Calu3 (cell line): Measurements from ENCODE around the gene FBXO46. TPM values are rescaled to one million over a fixed set of nuclear protein-coding genes. Genes with fewer than 3 reads are reported as not detected.

Experiments used
- BruUV-seq: library from RNA; stranded (reverse); fragments of 400-500 nt; replicated peaks from 2 replicates; lab custom pipeline; 2021; lab: Mats Ljungman, UMichigan
- CTCF ChIA-PET: fragments of 300-600 bp; sonication (Branson Sonifier 250); formaldehyde crosslinking; loops from one replicate; lab custom pipeline; 2022; ENCODE audit warnings: antibody characterized with exemption; lab: Charles Lee
- DNase-seq: peaks from one replicate; pipeline ENCODE4 v3.0.0; 2022
- H3K27ac Mint-ChIP-seq: one replicate; pipeline ENCODE4 v1.8.0; 2022; ENCODE audit warnings: mixed read lengths; ENCODE audit not compliant: unreplicated experiment
- H3K27me3 Mint-ChIP-seq: one replicate; pipeline ENCODE4 v1.8.0; 2022; ENCODE audit warnings: mixed read lengths; ENCODE audit not compliant: unreplicated experiment
- H3K36me3 Mint-ChIP-seq: one replicate; pipeline ENCODE4 v1.8.0; 2022; ENCODE audit warnings: mild to moderate bottlenecking, moderate library complexity, mixed read lengths; ENCODE audit not compliant: insufficient read depth, unreplicated experiment
- H3K4me1 Mint-ChIP-seq: one replicate; pipeline ENCODE4 v1.8.0; 2022; ENCODE audit warnings: mild to moderate bottlenecking, low read depth, mixed read lengths; ENCODE audit not compliant: unreplicated experiment
- H3K4me3 Mint-ChIP-seq: one replicate; pipeline ENCODE4 v1.8.0; 2022; ENCODE audit warnings: mild to moderate bottlenecking, low read depth, moderate library complexity, mixed read lengths; ENCODE audit not compliant: unreplicated experiment
- H3K9me3 Mint-ChIP-seq: one replicate; pipeline ENCODE4 v1.8.0; 2022; ENCODE audit warnings: low read depth, mixed read lengths; ENCODE audit not compliant: unreplicated experiment
- intact Hi-C: fragments of 100-400 bp; cut with micrococcal nuclease; formaldehyde crosslinking; loops from one replicate; pipeline ENCODE4 v1.10.0; 2022; ENCODE audit not compliant: unreplicated experiment
- total RNA-seq: library from RNA; stranded (reverse); gene quantifications from 2 replicates; pipeline ENCODE4 v1.2.3, GENCODE V29; 2022
- TF ChIP-seq, protein P1 (sequence below): fragments of 200-600 bp; IDR thresholded peaks from one replicate; pipeline ENCODE4 v1.8.0; 2022; ENCODE audit warnings: antibody characterized with exemption; ENCODE audit not compliant: unreplicated experiment

FBXO46 gene
- total RNA-seq, 1 experiment from 2014 or later, result 53.6 TPM

- no peak for DNase-seq
- no peak overlapping the region for H3K4me3 Mint-ChIP-seq
- TF ChIP-seq, protein P1, sequence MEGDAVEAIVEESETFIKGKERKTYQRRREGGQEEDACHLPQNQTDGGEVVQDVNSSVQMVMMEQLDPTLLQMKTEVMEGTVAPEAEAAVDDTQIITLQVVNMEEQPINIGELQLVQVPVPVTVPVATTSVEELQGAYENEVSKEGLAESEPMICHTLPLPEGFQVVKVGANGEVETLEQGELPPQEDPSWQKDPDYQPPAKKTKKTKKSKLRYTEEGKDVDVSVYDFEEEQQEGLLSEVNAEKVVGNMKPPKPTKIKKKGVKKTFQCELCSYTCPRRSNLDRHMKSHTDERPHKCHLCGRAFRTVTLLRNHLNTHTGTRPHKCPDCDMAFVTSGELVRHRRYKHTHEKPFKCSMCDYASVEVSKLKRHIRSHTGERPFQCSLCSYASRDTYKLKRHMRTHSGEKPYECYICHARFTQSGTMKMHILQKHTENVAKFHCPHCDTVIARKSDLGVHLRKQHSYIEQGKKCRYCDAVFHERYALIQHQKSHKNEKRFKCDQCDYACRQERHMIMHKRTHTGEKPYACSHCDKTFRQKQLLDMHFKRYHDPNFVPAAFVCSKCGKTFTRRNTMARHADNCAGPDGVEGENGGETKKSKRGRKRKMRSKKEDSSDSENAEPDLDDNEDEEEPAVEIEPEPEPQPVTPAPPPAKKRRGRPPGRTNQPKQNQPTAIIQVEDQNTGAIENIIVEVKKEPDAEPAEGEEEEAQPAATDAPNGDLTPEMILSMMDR, result no peak
- CTCF ChIA-PET, result no interaction called here
- no TSS peak for BruUV-seq
- no peak overlapping the region for H3K27ac Mint-ChIP-seq
- H3K9me3 Mint-ChIP-seq, result no peaks in the 10 kb centered on the region
- no peaks in the 10 kb centered on the region for H3K4me1 Mint-ChIP-seq
- H3K36me3 Mint-ChIP-seq, result no peaks in the 10 kb centered on the region
- H3K27me3 Mint-ChIP-seq, result peaks cover 56% of the 10 kb centered on the region
- intact Hi-C loops, result no loop called here
These were observed 14.9 kb upstream of the FBXO46 start for GRCh38 chr19:45745606-45746005.

- Mint-ChIP-seq H3K4me3 (no peak overlapping the region), H3K27ac (no peak overlapping the region), H3K4me1 (no peaks in the 10 kb centered on the region), H3K36me3 (no peaks in the 10 kb centered on the region), H3K27me3 (peaks cover 53% of the 10 kb centered on the region), H3K9me3 (no peaks in the 10 kb centered on the region)
- CTCF ChIA-PET, result interaction anchor here (1.5 kb wide), 1 partner anchor 11 kb away, joined by 3 read pairs; no protein-coding TSS in a partner anchor
- intact Hi-C loops, result no loop called here
- TF ChIP-seq, protein P1, result no peak
- no peak for DNase-seq
- no TSS peak for BruUV-seq
These were observed 12.3 kb upstream of the FBXO46 start for GRCh38 chr19:45742969-45743368.

DNA sequence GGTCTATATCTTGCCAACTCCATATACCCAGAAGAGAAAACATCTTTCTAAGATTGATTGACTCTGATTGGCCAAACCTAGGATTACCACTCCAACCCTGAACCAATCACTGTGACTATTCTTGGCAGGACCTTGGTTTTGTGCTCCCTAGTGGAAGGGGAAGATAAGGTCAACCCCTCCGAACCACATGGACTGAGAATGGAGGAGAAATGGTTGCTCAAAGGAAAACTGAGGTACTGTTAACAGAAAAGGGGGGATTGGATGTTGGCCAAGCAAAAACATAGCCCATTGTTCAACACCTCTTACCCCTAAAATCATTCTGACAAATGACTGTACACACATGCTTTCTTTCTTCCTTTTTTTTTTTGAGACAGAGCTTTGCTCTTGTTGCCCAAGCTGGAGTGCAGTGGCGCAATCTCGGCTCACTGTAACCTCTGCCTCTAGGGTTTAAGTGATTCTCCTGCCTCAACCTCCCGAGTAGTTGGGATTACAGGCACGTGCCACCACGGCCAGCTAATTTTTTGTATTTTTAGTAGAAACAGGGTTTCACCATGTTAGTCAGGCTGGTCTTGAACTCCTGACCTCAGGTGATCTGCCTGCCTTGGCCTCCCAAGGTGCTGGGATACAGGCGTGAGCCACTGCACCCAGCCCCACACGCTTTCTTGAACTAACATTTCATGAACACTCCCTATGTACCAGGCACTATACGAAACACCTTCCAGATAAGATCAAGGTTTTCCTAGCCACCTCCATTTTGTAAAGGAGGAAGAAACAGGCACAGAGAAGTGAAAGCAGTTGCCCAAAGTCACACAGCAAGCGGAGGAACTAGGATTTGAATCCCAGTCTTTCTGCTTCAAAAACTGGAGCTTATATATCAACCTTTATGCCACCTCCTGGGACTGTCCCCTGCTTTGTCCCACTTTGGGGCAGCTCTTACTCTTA, 9.1 kb upstream of the FBXO46 start:
- no peak overlapping the region for H3K4me3 Mint-ChIP-seq
- H3K9me3 Mint-ChIP-seq, result no peaks in the 10 kb centered on the region
- TF ChIP-seq, protein P1, result no peak
- intact Hi-C loops, result no loop called here
- H3K4me1 Mint-ChIP-seq, result no peaks in the 10 kb centered on the region
- peaks cover 21% of the 10 kb centered on the region for H3K27me3 Mint-ChIP-seq
- H3K27ac Mint-ChIP-seq, result no peak overlapping the region
- no TSS peak for BruUV-seq
- peaks cover 5% of the 10 kb centered on the region for H3K36me3 Mint-ChIP-seq
- DNase-seq, result no peak
- CTCF ChIA-PET, result no interaction called here

DNA sequence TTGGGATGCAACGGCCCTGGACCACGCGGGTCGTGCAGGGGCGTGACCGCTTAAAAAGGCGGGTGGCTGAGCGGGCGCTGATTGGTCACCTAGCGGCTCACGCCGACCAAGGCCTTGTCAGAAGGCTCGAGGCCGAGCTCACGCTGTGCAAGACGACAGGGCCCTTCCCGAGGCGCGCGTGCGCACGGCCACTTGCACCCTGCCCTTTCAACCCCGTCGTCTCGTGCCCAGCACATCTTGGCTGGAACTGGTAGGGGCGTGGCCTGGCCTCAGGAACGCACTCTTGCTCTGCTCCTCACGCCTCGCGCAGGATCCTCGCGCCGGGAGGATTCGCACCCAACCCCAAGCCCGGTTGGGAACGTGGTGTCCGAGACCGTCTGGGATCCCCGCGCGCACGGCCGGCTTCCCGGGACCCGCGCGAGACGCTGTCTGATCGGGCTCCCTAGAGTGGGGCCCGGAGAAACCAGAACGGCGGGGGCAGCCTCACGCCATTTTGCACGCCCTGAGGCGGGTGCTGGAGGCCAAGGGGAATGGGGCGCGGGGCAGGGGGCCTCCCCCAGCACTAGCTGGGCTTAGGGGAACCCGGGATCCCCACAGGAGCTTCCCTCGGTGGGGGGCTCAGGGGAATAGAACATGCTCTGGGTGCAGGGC, 2.6 kb upstream of the FBXO46 start, which contains the start of gene MEIOSIN:
MEIOSIN (plus strand) TSS at position 280 of the 651 bp plus-strand sequence. CDS start 1,938 bp downstream, outside the sequence.
- Mint-ChIP-seq H3K27me3 (no peaks in the 10 kb centered on the region), H3K4me1 (peaks cover 19% of the 10 kb centered on the region), H3K4me3 (no peak within 1 kb of the TSS), H3K36me3 (peaks cover 22% of the 10 kb centered on the region), H3K9me3 (no peaks in the 10 kb centered on the region), H3K27ac (no peak within 1 kb of the TSS)
- TF ChIP-seq, protein P1, result no peak
- CTCF ChIA-PET, result interaction anchor here (0.6 to 1.2 kb wide), 2 partner anchors 36 to 68 kb away, joined by 4 to 5 read pairs; partner anchors contain the start of gene SIX5
- intact Hi-C loops, result no loop called here
- no TSS peak for BruUV-seq
- no peak for DNase-seq
